Measurements from ENCODE around the gene PDE11A.

DNA sequence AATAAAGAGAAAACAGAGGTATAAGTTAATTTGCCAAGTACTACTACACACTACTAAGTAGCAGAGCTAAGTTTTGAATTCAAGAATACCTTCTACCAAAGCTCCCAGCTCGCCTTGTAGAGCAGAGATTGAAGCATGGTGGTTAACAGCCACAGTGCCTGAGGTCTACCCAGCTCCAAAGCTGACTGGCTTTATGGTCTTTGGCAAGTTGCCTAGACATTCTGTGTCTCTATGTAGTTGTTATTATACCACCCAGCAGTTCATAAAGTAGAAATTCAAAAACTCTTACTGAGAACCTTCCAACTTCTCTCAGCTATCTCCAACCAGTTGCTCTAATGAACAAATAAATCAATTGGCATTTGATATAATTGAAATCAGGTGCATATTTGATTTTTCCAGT lies 87.8 kb downstream of the PDE11A start:
- TF ChIP-seq, protein P1, sequence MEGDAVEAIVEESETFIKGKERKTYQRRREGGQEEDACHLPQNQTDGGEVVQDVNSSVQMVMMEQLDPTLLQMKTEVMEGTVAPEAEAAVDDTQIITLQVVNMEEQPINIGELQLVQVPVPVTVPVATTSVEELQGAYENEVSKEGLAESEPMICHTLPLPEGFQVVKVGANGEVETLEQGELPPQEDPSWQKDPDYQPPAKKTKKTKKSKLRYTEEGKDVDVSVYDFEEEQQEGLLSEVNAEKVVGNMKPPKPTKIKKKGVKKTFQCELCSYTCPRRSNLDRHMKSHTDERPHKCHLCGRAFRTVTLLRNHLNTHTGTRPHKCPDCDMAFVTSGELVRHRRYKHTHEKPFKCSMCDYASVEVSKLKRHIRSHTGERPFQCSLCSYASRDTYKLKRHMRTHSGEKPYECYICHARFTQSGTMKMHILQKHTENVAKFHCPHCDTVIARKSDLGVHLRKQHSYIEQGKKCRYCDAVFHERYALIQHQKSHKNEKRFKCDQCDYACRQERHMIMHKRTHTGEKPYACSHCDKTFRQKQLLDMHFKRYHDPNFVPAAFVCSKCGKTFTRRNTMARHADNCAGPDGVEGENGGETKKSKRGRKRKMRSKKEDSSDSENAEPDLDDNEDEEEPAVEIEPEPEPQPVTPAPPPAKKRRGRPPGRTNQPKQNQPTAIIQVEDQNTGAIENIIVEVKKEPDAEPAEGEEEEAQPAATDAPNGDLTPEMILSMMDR (conservative IDR thresholded peaks at IDR 0.05; ENCODE audit: low read depth in 2 of 2), result no peak
- TF ChIP-seq EZH2 (IDR thresholded peaks at IDR 0.05; ENCODE audit: low read depth, unreplicated experiment) (no peak), JUNB (IDR thresholded peaks at IDR 0.05; ENCODE audit: unreplicated experiment) (no peak), NANOG (IDR thresholded peaks at IDR 0.05; ENCODE audit: borderline replicate concordance) (no peak), CREB1 (CRISPR knock-in tag; IDR thresholded peaks at IDR 0.05; ENCODE audit: low read depth) (no peak), POLR2AphosphoS5 (IDR thresholded peaks at IDR 0.05; ENCODE audit: low read depth) (no peak), EZH2phosphoT487 (IDR thresholded peaks at IDR 0.05; ENCODE audit: unreplicated experiment) (no peak), ZNF114 (CRISPR knock-in tag; IDR thresholded peaks at IDR 0.05) (no peak)
- TF ChIP-seq, protein P2, sequence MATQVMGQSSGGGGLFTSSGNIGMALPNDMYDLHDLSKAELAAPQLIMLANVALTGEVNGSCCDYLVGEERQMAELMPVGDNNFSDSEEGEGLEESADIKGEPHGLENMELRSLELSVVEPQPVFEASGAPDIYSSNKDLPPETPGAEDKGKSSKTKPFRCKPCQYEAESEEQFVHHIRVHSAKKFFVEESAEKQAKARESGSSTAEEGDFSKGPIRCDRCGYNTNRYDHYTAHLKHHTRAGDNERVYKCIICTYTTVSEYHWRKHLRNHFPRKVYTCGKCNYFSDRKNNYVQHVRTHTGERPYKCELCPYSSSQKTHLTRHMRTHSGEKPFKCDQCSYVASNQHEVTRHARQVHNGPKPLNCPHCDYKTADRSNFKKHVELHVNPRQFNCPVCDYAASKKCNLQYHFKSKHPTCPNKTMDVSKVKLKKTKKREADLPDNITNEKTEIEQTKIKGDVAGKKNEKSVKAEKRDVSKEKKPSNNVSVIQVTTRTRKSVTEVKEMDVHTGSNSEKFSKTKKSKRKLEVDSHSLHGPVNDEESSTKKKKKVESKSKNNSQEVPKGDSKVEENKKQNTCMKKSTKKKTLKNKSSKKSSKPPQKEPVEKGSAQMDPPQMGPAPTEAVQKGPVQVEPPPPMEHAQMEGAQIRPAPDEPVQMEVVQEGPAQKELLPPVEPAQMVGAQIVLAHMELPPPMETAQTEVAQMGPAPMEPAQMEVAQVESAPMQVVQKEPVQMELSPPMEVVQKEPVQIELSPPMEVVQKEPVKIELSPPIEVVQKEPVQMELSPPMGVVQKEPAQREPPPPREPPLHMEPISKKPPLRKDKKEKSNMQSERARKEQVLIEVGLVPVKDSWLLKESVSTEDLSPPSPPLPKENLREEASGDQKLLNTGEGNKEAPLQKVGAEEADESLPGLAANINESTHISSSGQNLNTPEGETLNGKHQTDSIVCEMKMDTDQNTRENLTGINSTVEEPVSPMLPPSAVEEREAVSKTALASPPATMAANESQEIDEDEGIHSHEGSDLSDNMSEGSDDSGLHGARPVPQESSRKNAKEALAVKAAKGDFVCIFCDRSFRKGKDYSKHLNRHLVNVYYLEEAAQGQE (IDR thresholded peaks at IDR 0.05; ENCODE audit: unreplicated experiment), result no peak
- TF ChIP-seq, protein P3, sequence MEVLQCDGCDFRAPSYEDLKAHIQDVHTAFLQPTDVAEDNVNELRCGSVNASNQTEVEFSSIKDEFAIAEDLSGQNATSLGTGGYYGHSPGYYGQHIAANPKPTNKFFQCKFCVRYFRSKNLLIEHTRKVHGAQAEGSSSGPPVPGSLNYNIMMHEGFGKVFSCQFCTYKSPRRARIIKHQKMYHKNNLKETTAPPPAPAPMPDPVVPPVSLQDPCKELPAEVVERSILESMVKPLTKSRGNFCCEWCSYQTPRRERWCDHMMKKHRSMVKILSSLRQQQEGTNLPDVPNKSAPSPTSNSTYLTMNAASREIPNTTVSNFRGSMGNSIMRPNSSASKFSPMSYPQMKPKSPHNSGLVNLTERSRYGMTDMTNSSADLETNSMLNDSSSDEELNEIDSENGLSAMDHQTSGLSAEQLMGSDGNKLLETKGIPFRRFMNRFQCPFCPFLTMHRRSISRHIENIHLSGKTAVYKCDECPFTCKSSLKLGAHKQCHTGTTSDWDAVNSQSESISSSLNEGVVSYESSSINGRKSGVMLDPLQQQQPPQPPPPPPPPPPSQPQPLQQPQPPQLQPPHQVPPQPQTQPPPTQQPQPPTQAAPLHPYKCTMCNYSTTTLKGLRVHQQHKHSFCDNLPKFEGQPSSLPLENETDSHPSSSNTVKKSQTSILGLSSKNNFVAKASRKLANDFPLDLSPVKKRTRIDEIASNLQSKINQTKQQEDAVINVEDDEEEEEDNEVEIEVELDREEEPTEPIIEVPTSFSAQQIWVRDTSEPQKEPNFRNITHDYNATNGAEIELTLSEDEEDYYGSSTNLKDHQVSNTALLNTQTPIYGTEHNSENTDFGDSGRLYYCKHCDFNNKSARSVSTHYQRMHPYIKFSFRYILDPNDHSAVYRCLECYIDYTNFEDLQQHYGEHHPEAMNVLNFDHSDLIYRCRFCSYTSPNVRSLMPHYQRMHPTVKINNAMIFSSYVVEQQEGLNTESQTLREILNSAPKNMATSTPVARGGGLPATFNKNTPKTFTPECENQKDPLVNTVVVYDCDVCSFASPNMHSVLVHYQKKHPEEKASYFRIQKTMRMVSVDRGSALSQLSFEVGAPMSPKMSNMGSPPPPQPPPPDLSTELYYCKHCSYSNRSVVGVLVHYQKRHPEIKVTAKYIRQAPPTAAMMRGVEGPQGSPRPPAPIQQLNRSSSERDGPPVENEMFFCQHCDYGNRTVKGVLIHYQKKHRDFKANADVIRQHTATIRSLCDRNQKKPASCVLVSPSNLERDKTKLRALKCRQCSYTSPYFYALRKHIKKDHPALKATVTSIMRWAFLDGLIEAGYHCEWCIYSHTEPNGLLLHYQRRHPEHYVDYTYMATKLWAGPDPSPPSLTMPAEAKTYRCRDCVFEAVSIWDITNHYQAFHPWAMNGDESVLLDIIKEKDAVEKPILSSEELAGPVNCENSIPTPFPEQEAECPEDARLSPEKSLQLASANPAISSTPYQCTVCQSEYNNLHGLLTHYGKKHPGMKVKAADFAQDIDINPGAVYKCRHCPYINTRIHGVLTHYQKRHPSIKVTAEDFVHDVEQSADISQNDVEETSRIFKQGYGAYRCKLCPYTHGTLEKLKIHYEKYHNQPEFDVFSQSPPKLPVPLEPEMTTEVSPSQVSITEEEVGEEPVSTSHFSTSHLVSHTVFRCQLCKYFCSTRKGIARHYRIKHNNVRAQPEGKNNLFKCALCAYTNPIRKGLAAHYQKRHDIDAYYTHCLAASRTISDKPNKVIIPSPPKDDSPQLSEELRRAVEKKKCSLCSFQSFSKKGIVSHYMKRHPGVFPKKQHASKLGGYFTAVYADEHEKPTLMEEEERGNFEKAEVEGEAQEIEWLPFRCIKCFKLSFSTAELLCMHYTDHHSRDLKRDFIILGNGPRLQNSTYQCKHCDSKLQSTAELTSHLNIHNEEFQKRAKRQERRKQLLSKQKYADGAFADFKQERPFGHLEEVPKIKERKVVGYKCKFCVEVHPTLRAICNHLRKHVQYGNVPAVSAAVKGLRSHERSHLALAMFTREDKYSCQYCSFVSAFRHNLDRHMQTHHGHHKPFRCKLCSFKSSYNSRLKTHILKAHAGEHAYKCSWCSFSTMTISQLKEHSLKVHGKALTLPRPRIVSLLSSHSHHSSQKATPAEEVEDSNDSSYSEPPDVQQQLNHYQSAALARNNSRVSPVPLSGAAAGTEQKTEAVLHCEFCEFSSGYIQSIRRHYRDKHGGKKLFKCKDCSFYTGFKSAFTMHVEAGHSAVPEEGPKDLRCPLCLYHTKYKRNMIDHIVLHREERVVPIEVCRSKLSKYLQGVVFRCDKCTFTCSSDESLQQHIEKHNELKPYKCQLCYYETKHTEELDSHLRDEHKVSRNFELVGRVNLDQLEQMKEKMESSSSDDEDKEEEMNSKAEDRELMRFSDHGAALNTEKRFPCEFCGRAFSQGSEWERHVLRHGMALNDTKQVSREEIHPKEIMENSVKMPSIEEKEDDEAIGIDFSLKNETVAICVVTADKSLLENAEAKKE (CRISPR knock-in tag; IDR thresholded peaks at IDR 0.05), result no peak
- TF ChIP-seq, protein P4, sequence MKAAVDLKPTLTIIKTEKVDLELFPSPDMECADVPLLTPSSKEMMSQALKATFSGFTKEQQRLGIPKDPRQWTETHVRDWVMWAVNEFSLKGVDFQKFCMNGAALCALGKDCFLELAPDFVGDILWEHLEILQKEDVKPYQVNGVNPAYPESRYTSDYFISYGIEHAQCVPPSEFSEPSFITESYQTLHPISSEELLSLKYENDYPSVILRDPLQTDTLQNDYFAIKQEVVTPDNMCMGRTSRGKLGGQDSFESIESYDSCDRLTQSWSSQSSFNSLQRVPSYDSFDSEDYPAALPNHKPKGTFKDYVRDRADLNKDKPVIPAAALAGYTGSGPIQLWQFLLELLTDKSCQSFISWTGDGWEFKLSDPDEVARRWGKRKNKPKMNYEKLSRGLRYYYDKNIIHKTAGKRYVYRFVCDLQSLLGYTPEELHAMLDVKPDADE (IDR thresholded peaks at IDR 0.05), result no peak
